ENCODE data around the gene ECEL1. TPM values are rescaled to one million over a fixed set of nuclear protein-coding genes. Genes with fewer than 3 reads are reported as not detected.
"Not testable (repeated sequence)": the region's sequence is repeated elsewhere in the genome, so short reads cannot be mapped to it uniquely, and the experiment has no call there.

Gene ECEL1
- polyA plus RNA-seq, 4 donors = 0.38 to 1.7 TPM; not detected in 2

DNA sequence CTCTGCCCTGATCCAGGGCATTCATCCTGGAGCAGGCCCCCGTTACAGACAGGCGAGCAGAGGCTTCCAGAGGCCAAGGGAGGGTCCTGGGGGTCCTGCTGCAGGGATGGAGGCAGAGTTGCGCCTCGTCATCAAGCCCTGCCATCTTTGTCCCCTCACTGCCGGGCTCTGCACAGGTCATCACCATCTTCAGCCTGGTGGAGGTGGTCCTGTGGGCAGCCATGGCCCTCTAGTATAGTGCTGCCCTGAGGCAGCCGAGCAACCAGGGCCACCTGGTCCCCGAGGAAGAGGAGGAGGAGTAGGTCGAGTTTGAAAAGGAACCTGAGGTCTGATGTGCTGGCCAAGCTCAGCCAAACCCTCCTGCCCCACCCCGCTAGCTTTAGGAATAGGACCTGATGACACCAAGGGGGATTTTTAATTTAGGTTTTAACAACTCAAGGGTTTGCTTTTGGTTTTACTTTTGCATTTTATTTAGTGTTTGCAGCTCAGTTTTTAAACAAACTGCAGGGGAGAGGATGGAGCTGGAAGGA, 40.5 kb downstream of the ECEL1 start:
- Histone ChIP-seq H3K4me1 (ENCODE audit: control insufficient read depth in 3 of 3, insufficient read depth in 2 of 3, low read depth in 1 of 3, low read length in 2 of 3) (peaks cover 2 to 21% (median 4%) of the 10 kb centered on the region in 3 donors), H3K9me3 (ENCODE audit: control insufficient read depth in 2 of 2, insufficient read depth in 1 of 2, low read depth in 1 of 2, low read length in 1 of 2) (no peaks in the 10 kb centered on the region), H3K27me3 (ENCODE audit: control insufficient read depth in 3 of 3, insufficient read depth in 3 of 3, low read length in 3 of 3) (no peaks in the 10 kb centered on the region), H3K27ac (ENCODE audit: low read depth in 1 of 3, low read length in 2 of 3) (peak overlapping the region; percentile 91 to 93 (median 92)), H3K36me3 (ENCODE audit: control insufficient read depth in 3 of 3, insufficient read depth in 2 of 3, low read depth in 1 of 3, low read length in 3 of 3) (no peaks in the 10 kb centered on the region), H3K4me3 (ENCODE audit: low read depth in 1 of 3, low read length in 3 of 3) (no peak overlapping the region)
- 59 to 72% (median 67%) methylated on average over 9 of the region's 9 CpGs for WGBS, 3 donors
- DNase-seq (no peak), FAIRE-seq (no peak)

DNA sequence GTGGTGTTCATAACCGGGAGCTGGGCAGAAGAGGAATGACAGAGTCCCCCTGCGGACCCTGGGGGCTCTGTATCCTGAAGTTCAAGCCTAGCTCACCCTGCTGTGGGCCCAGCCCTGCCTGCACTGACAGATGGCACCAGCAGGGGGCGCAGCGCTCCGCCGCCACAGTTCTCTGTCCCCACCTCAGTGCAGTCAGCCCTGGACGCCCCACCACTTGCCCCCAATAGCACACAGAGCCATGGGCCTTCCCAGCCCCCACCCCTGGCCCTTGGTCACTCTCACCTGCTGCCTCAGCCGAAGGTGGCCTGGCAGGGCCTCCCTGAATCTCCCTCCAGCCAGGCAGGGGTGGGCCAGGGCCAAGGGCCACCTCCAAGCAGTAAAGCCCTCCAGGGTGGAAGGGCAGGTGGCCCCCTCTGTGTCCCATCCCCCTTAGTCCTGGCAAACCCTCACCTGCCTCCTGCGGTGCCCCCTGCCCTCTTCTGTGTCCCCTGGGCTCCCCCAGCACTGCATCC, 41.3 kb downstream of the ECEL1 start:
- Histone ChIP-seq H3K27ac (ENCODE audit: low read depth in 1 of 3, low read length in 2 of 3) (peak overlapping the region in 2 of 3 donors; percentile 92 to 93), H3K4me1 (ENCODE audit: control insufficient read depth in 3 of 3, insufficient read depth in 2 of 3, low read depth in 1 of 3, low read length in 2 of 3) (peaks cover 2 to 21% (median 4%) of the 10 kb centered on the region in 3 donors)
- H3K36me3 ChIP-seq (ENCODE audit: control insufficient read depth in 3 of 3, insufficient read depth in 2 of 3, low read depth in 1 of 3, low read length in 3 of 3); FAIRE-seq; H3K4me3 ChIP-seq (ENCODE audit: low read depth in 1 of 3, low read length in 3 of 3); H3K27me3 ChIP-seq (ENCODE audit: control insufficient read depth in 3 of 3, insufficient read depth in 3 of 3, low read length in 3 of 3); H3K9me3 ChIP-seq (ENCODE audit: control insufficient read depth in 2 of 2, insufficient read depth in 1 of 2, low read depth in 1 of 2, low read length in 1 of 2): not testable (repeated sequence)
- 24 to 35% (median 32%) methylated on average over 5 to 9 of the region's 9 CpGs for WGBS, 3 donors
- DNase-seq = peak in 1 of 2 donors; percentile 23

DNA sequence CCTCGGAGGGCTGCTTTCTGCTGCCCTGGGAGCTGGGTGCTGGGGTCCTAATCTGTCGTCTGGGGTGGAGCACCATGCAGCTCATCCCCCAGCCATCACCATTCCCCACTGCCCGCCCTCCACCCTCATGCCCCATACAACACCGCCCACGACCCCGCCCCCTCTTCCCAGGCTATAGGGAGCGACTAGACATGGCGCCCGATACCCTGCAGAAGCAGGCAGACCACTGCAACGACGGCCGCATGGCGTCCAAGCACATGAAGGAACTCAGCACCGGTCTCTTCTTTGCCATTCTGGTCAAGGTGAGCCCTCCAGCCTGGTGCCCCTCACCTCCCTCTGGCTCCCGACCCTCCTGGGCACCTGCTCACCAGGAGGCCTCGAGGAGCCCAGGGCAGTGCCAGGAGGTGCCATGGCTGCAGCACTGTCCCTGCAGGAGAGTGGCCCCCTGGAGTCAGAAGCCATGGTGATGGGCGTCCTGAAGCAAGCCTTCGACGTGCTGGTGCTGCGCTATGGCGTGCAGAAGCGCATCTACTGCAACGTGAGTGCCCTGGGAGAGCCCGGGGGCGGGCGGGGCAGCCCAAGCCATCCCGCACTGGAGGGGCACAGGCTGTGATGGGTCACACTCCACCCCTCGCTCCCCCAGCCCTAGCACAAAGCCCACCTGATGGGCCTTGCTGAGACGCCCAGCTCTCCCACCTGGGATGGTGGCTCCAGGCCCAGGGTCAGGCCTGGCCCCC, 42.3 kb downstream of the ECEL1 start:
- H3K4me3 ChIP-seq (ENCODE audit: low read depth in 1 of 3, low read length in 3 of 3); H3K27ac ChIP-seq (ENCODE audit: low read depth in 1 of 3, low read length in 2 of 3); H3K27me3 ChIP-seq (ENCODE audit: control insufficient read depth in 3 of 3, insufficient read depth in 3 of 3, low read length in 3 of 3); DNase-seq; H3K36me3 ChIP-seq (ENCODE audit: control insufficient read depth in 3 of 3, insufficient read depth in 2 of 3, low read depth in 1 of 3, low read length in 3 of 3); FAIRE-seq; H3K9me3 ChIP-seq (ENCODE audit: control insufficient read depth in 2 of 2, insufficient read depth in 1 of 2, low read depth in 1 of 2, low read length in 1 of 2): not testable (repeated sequence)
- H3K4me1 ChIP-seq (ENCODE audit: control insufficient read depth in 3 of 3, insufficient read depth in 2 of 3, low read depth in 1 of 3, low read length in 2 of 3) = peaks cover 2 to 21% (median 4%) of the 10 kb centered on the region in 3 donors
- WGBS, 3 donors = 74 to 85% (median 82%) methylated on average over 23 to 27 of the region's 29 CpGs

DNA sequence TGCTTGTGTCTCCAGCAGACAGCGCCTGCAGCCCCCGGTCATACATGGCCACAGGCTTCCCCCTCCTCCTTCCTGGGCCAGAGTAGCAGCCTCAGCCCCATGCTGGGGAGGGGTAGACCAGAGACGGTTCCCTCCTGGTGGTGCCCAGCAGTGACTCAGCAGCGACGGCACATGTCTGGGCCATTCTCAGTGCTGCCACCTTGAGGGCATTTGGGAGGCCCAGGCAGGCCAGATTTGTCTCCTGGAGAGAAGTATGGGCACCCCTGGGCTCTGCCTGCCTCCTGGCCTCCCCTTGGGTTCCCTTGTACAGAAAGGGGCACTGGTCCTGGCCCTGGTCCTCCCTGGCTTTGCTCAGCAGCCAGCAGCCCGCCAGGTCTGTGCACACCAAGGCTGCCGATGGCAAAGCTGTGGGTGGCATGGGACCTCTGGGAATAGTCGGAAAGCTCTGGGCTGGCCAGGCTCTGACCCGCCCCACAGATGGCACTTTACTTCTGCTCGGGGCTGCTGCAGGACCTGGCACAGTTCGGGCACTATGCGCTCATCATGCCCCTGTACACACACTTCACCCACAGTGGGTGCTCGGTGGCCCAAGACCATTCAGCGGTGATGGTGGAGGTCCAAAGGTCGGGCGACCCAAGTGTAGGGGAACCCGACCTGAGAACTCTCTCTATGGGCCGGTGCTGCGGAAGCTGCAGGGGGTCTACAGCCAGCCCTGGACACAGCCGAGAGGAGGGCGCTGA, 43.1 kb downstream of the ECEL1 start:
- Histone ChIP-seq H3K4me3 (ENCODE audit: low read depth in 1 of 3, low read length in 3 of 3) (no peak overlapping the region), H3K36me3 (ENCODE audit: control insufficient read depth in 3 of 3, insufficient read depth in 2 of 3, low read depth in 1 of 3, low read length in 3 of 3) (no peaks in the 10 kb centered on the region), H3K27ac (ENCODE audit: low read depth in 1 of 3, low read length in 2 of 3) (no peak overlapping the region), H3K4me1 (ENCODE audit: control insufficient read depth in 3 of 3, insufficient read depth in 2 of 3, low read depth in 1 of 3, low read length in 2 of 3) (peaks cover 2 to 21% (median 4%) of the 10 kb centered on the region in 3 donors), H3K9me3 (ENCODE audit: control insufficient read depth in 2 of 2, insufficient read depth in 1 of 2, low read depth in 1 of 2, low read length in 1 of 2) (no peaks in the 10 kb centered on the region), H3K27me3 (ENCODE audit: control insufficient read depth in 3 of 3, insufficient read depth in 3 of 3, low read length in 3 of 3) (no peaks in the 10 kb centered on the region)
- 73 to 81% (median 74%) methylated on average over 21 of the region's 21 CpGs for WGBS, 3 donors
- no peak for FAIRE-seq
- peak; percentile 32 to 75 for DNase-seq

DNA sequence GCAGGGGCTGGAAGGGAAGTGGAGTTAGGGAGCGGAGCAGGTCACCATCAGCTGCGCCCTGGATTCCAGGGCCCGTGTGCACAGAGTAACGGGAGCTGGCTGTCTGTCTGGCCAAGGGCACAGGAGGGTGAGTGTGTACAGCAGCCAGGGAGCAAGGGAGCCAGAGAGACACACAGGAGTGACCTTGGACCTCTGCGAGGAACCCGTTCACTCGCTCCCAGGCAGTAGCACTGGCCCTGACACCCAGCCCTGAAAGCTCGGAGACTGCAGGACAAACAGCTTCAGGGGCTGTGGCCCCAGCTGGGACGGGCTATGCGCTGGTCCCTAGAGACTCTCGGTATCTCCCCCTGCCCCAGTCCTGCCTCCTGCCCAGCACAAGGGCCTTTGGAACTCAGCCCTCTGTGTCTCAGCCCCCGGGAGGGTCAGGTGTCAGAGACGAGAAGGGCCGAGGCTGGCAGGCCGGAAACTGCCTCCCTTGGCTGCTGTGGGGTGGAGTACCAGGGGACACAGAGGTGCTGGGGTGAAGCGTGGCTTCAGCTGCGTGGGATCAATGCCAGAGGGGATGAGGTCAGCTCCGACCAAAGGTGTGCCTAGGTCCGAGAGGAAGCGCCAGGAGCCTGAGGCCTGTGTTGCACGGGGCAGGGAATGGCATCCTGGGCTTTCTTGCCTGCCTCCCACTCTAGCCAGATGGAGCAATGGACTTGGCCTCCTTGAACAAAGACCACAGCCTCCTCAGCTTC, 43.8 kb downstream of the ECEL1 start:
- H3K27ac ChIP-seq (ENCODE audit: low read depth in 1 of 3, low read length in 2 of 3); H3K4me3 ChIP-seq (ENCODE audit: low read depth in 1 of 3, low read length in 3 of 3); H3K36me3 ChIP-seq (ENCODE audit: control insufficient read depth in 3 of 3, insufficient read depth in 2 of 3, low read depth in 1 of 3, low read length in 3 of 3); H3K9me3 ChIP-seq (ENCODE audit: control insufficient read depth in 2 of 2, insufficient read depth in 1 of 2, low read depth in 1 of 2, low read length in 1 of 2); H3K27me3 ChIP-seq (ENCODE audit: control insufficient read depth in 3 of 3, insufficient read depth in 3 of 3, low read length in 3 of 3); FAIRE-seq: not testable (repeated sequence)
- H3K4me1 ChIP-seq (ENCODE audit: control insufficient read depth in 3 of 3, insufficient read depth in 2 of 3, low read depth in 1 of 3, low read length in 2 of 3) = peaks cover 2 to 21% (median 4%) of the 10 kb centered on the region in 3 donors
- 30 to 63% (median 44%) methylated on average over 13 to 16 of the region's 21 CpGs for WGBS, 3 donors
- DNase-seq = peak in 1 of 2 donors; percentile 52

DNA sequence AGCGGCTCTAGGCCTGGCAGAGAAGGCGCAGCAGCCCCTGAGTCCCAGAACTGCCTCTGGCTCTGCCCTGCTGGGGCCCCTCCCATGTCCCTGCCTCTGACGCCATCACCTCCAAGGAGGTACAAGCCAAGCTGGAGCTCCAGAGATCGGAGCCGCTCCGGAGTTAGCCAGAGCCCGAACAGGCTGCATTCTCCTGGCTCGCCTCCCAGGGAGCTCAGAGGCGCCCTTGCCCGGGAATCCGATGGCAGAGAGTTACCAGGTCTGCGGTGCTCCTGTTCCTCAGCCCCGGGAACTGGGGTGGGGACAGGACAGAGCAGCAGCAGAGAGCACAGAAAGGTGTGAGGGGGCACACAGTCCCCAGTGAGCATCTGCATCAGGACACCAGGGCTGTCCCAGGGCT, 44.6 kb downstream of the ECEL1 start:
- not testable (repeated sequence) for H3K9me3 ChIP-seq (ENCODE audit: control insufficient read depth in 2 of 2, insufficient read depth in 1 of 2, low read depth in 1 of 2, low read length in 1 of 2); FAIRE-seq; H3K27me3 ChIP-seq (ENCODE audit: control insufficient read depth in 3 of 3, insufficient read depth in 3 of 3, low read length in 3 of 3); DNase-seq; H3K27ac ChIP-seq (ENCODE audit: low read depth in 1 of 3, low read length in 2 of 3); H3K4me3 ChIP-seq (ENCODE audit: low read depth in 1 of 3, low read length in 3 of 3); H3K36me3 ChIP-seq (ENCODE audit: control insufficient read depth in 3 of 3, insufficient read depth in 2 of 3, low read depth in 1 of 3, low read length in 3 of 3)
- H3K4me1 ChIP-seq (ENCODE audit: control insufficient read depth in 3 of 3, insufficient read depth in 2 of 3, low read depth in 1 of 3, low read length in 2 of 3) = peaks cover 2 to 18% (median 4%) of the 10 kb centered on the region in 3 donors
- 75 to 97% (median 81%) methylated on average over 5 to 13 of the region's 13 CpGs for WGBS, 3 donors

DNA sequence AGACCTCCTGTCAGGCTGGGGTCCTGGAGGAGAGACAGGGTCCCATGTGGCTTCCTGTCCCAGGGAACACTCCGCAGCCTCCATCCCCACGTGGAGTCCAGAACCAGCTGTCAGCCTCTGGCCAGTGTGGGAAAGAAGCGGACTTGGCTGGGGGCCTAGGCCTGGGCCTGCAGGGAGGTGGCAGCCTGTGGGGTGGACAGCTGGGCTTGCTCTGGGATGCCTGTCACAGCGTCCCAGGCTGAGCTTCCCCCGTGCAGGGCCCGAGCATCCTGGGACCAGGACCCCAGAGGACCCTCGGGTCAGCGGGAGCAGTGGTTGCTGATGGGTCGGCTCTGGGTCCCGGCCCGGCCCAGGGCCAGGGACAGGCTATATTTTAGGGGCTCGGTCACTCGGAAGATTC, 45.2 kb downstream of the ECEL1 start:
- H3K4me3 ChIP-seq (ENCODE audit: low read depth in 1 of 3, low read length in 3 of 3); H3K27me3 ChIP-seq (ENCODE audit: control insufficient read depth in 3 of 3, insufficient read depth in 3 of 3, low read length in 3 of 3); H3K36me3 ChIP-seq (ENCODE audit: control insufficient read depth in 3 of 3, insufficient read depth in 2 of 3, low read depth in 1 of 3, low read length in 3 of 3); H3K9me3 ChIP-seq (ENCODE audit: control insufficient read depth in 2 of 2, insufficient read depth in 1 of 2, low read depth in 1 of 2, low read length in 1 of 2); H3K27ac ChIP-seq (ENCODE audit: low read depth in 1 of 3, low read length in 2 of 3); DNase-seq; FAIRE-seq: not testable (repeated sequence)
- 59 to 81% (median 80%) methylated on average over 10 to 13 of the region's 13 CpGs for WGBS, 3 donors
- peaks cover 2 to 12% (median 4%) of the 10 kb centered on the region in 3 donors for H3K4me1 ChIP-seq (ENCODE audit: control insufficient read depth in 3 of 3, insufficient read depth in 2 of 3, low read depth in 1 of 3, low read length in 2 of 3)

DNA sequence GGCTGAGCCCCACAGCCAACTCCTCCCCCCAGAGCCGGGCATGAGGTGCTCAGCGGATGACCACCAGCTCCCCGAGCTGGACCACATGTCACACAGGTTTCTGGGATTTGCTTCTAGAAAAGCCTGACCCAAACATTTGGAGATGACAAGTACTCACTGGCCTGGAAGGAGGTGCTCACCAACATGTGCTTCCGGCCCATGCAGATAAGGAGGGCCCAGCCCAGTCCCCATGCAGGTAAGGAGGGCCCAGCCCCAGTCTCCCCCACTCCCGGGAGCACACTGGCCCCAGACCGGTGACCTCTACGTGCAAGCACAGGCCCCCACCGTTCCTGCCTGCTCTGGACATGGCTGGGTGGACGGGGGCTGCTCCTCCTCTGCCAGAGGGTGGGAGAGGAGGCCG, 45.7 kb downstream of the ECEL1 start:
- not testable (repeated sequence) for H3K4me3 ChIP-seq (ENCODE audit: low read depth in 1 of 3, low read length in 3 of 3); H3K27ac ChIP-seq (ENCODE audit: low read depth in 1 of 3, low read length in 2 of 3); H3K27me3 ChIP-seq (ENCODE audit: control insufficient read depth in 3 of 3, insufficient read depth in 3 of 3, low read length in 3 of 3); FAIRE-seq; DNase-seq; H3K4me1 ChIP-seq (ENCODE audit: control insufficient read depth in 3 of 3, insufficient read depth in 2 of 3, low read depth in 1 of 3, low read length in 2 of 3); H3K36me3 ChIP-seq (ENCODE audit: control insufficient read depth in 3 of 3, insufficient read depth in 2 of 3, low read depth in 1 of 3, low read length in 3 of 3); H3K9me3 ChIP-seq (ENCODE audit: control insufficient read depth in 2 of 2, insufficient read depth in 1 of 2, low read depth in 1 of 2, low read length in 1 of 2)
- 79 to 88% (median 83%) methylated on average over 8 to 9 of the region's 10 CpGs for WGBS, 3 donors
